Measurements from ENCODE around the gene FAAP20.

- TF ChIP-seq XRCC4 (IDR thresholded peaks at IDR 0.05; ENCODE audit: extremely low read depth, insufficient read depth, insufficient read length): no peak
- no peak for TF ChIP-seq SIRT6 (IDR thresholded peaks at IDR 0.05; ENCODE audit: low read depth, low read length)
- TF ChIP-seq UBTF (IDR thresholded peaks at IDR 0.05; ENCODE audit: borderline replicate concordance in 1 of 2, low read depth in 2 of 2, low read length in 2 of 2): no peak
- no peak for TF ChIP-seq ETV5 (CRISPR knock-in tag; IDR thresholded peaks at IDR 0.05; ENCODE audit: low read depth)
- no peak for TF ChIP-seq RCOR1 (IDR thresholded peaks at IDR 0.05; ENCODE audit: borderline replicate concordance in 1 of 2, low read depth in 2 of 2, low read length in 2 of 2)
- TF ChIP-seq ZHX1 (conservative IDR thresholded peaks at IDR 0.05; ENCODE audit: low read length): no peak
- TF ChIP-seq CTCF (IDR thresholded peaks at IDR 0.05 in 2 of 3, conservative IDR thresholded peaks at IDR 0.05 in 1 of 3; ENCODE audit: insufficient read depth in 2 of 3, low read depth in 1 of 3, low read length in 3 of 3): no peak
- TF ChIP-seq FOXM1 (IDR thresholded peaks at IDR 0.05; ENCODE audit: low read depth): no peak
- no peak for TF ChIP-seq FOXM1 (CRISPR knock-in tag; IDR thresholded peaks at IDR 0.05; ENCODE audit: low read depth)
These were observed 10.6 kb downstream of the FAAP20 start for GRCh38 chr1:2183937-2184334.
